ENCODE measurements around the gene RAPGEF2.

GRCh38 chr4:159292137-159292896 is 189.4 kb downstream of the RAPGEF2 start:
- no peak for TF ChIP-seq SMARCA5 (IDR thresholded peaks at IDR 0.05)
- no peak for TF ChIP-seq POLR2A (IDR thresholded peaks at IDR 0.05; ENCODE audit: low read depth, low read length)
- TF ChIP-seq ZZZ3 (IDR thresholded peaks at IDR 0.05; ENCODE audit: control insufficient read depth, insufficient read length, low read depth) = no peak
- no peak for TF ChIP-seq KDM1A (IDR thresholded peaks at IDR 0.05; ENCODE audit: borderline replicate concordance)
- no peak for TF ChIP-seq FOS (IDR thresholded peaks at IDR 0.05; ENCODE audit: borderline replicate concordance, extremely low read depth, insufficient read length)
